ENCODE results near the gene TBX6.

GRCh38 chr16:30113711-30114333, 22.1 kb upstream of the TBX6 start:
- no peak for TF ChIP-seq PAX5 (IDR thresholded peaks at IDR 0.05; ENCODE audit: borderline replicate concordance, low read depth, low read length)
- TF ChIP-seq EZH2 (IDR thresholded peaks at IDR 0.05; ENCODE audit: borderline replicate concordance, control insufficient read depth, low read depth, low read length) = no peak
- TF ChIP-seq EP300 (IDR thresholded peaks at IDR 0.05; ENCODE audit: borderline replicate concordance in 1 of 2, control insufficient read depth in 1 of 2, low read depth in 2 of 2, low read length in 2 of 2) = no peak
- no peak for TF ChIP-seq NRF1 (conservative IDR thresholded peaks at IDR 0.05; ENCODE audit: low read depth, low read length)
- TF ChIP-seq TCF12 (IDR thresholded peaks at IDR 0.05; ENCODE audit: low read depth, low read length) = no peak
- TF ChIP-seq GABPA (IDR thresholded peaks at IDR 0.05; ENCODE audit: low read depth) = no peak
- no peak for TF ChIP-seq NKRF (conservative IDR thresholded peaks at IDR 0.05)
- TF ChIP-seq SIX5 (IDR thresholded peaks at IDR 0.05; ENCODE audit: low read depth, low read length, severe bottlenecking) = no peak

All from GM12878 (cell line).